SK-N-SH (cell line): ENCODE measurements around the gene TEKT5. TPM values are rescaled to one million over a fixed set of nuclear protein-coding genes. Genes with fewer than 3 reads are reported as not detected.
A peak's percentile ranks its signal among the peaks of the same experiment; 100 is the strongest.

Experiments used
- CTCF ChIA-PET: fragments of 300-600, 350-600 bp; formaldehyde crosslinking; extraction: SDS; loops from one replicate; lab custom pipeline; 2021; lab: Yijun Ruan, JAX
- POLR2A ChIA-PET: fragments of 350-600 bp; sonication (Branson Sonifier 250); formaldehyde crosslinking; extraction: SDS; loops from one replicate; lab custom pipeline; 2020; ENCODE audit warnings: antibody characterized with exemption, inconsistent platforms; lab: Yijun Ruan, JAX
- DNase-seq: peaks from one replicate; pipeline ENCODE4 v3.0.0; 2012
- H2AFZ ChIP-seq: fragments of 200-600 bp; sonication (generic); 2 replicates; pipeline ENCODE4 v1.8.1; 2016; ENCODE audit warnings: antibody characterized with exemption, mild to moderate bottlenecking, low read depth
- H3F3A ChIP-seq: fragments of 200-600 bp; sonication (generic); replicated peaks from 2 replicates; pipeline ENCODE3; 2016; ENCODE audit warnings: antibody characterized with exemption, mild to moderate bottlenecking; ENCODE audit not compliant: insufficient read depth
- H3K27ac ChIP-seq, 2 experiments: fragments of 200-500 bp in 1 of 2; fragments of 200-600 bp in 1 of 2; sonication (Bioruptor generic) in 1 of 2; sonication (generic), shearing (Covaris generic) in 1 of 2; 2 replicates each; pipeline versions ENCODE4 v1.5.1 to v1.6.1; 2014 to 2016; ENCODE audit warnings: low read depth in 2 of 2, inconsistent platforms in 1 of 2, low read length in 1 of 2, mild to moderate bottlenecking in 1 of 2, mixed read lengths in 1 of 2
- H3K27me3 ChIP-seq: fragments of 200-600 bp; sonication (generic), shearing (Covaris generic); 2 replicates; pipeline ENCODE4 v1.6.1; 2016; ENCODE audit warnings: mixed run types; ENCODE audit not compliant: insufficient read depth
- H3K36me3 ChIP-seq, 2 experiments: fragments of 200-500 bp in 1 of 2; fragments of 200-600 bp in 1 of 2; sonication (Bioruptor generic) in 1 of 2; sonication (generic) in 1 of 2; replicated peaks in 1 of 2; 2 replicates each; pipeline versions ENCODE3 to v1.5.1; 2014 to 2016; ENCODE audit warnings: low read length in 1 of 2, mild to moderate bottlenecking in 1 of 2; ENCODE audit not compliant: insufficient read depth in 2 of 2, control insufficient read depth in 1 of 2
- H3K4me1 ChIP-seq, 2 experiments: fragments of 200-500 bp in 1 of 2; fragments of 200-600 bp in 1 of 2; sonication (Bioruptor generic) in 1 of 2; sonication (generic), shearing (Covaris generic) in 1 of 2; 2 replicates each; pipeline versions ENCODE4 v1.5.1 to v1.6.1; 2014 to 2016; ENCODE audit warnings: low read depth in 1 of 2, low read length in 1 of 2, mixed run types in 1 of 2; ENCODE audit not compliant: insufficient read depth in 2 of 2, control insufficient read depth in 1 of 2
- H3K4me2 ChIP-seq: fragments of 200-600 bp; sonication (generic), shearing (Covaris generic); 2 replicates; pipeline ENCODE4 v1.6.1; 2017; ENCODE audit warnings: mixed run types
- H3K4me3 ChIP-seq, 2 experiments: fragments of 200-500 bp in 1 of 2; fragments of 200-600 bp in 1 of 2; sonication (Bioruptor generic) in 1 of 2; sonication (generic), shearing (Covaris generic) in 1 of 2; 2 replicates each; pipeline versions ENCODE4 v1.5.1 to v1.8.1; 2014 to 2016; ENCODE audit warnings: low read depth in 2 of 2, inconsistent platforms in 1 of 2, low read length in 1 of 2, mild to moderate bottlenecking in 1 of 2, mixed read lengths in 1 of 2, moderate library complexity in 1 of 2
- H3K79me2 ChIP-seq: fragments of 200-600 bp; sonication (generic); 2 replicates; pipeline ENCODE4 v1.8.1; 2017; ENCODE audit warnings: mild to moderate bottlenecking; ENCODE audit not compliant: insufficient read depth
- H3K9ac ChIP-seq: fragments of 200-600 bp; sonication (generic); 2 replicates; pipeline ENCODE4 v1.6.1; 2017; ENCODE audit warnings: mixed run types
- H3K9me2 ChIP-seq: fragments of 200-600 bp; sonication (generic); 2 replicates; pipeline ENCODE4 v1.6.1; 2017; ENCODE audit warnings: mixed run types
- H3K9me3 ChIP-seq: fragments of 200-600 bp; sonication (generic); 2 replicates; pipeline ENCODE4 v1.6.1; 2017; ENCODE audit warnings: mixed run types, mild to moderate bottlenecking, moderate library complexity
- H4K20me1 ChIP-seq: fragments of 200-600 bp; sonication (generic); 2 replicates; pipeline ENCODE4 v1.6.1; 2017; ENCODE audit warnings: mild to moderate bottlenecking, mixed run types; ENCODE audit not compliant: insufficient read depth
- CHD2 ChIP-seq: fragments of 150-350 bp; IDR thresholded peaks from 2 replicates; pipeline ENCODE4 v1.6.1; 2018; ENCODE audit warnings: low read length; ENCODE audit not compliant: partially characterized antibody
- CTCF ChIP-seq: fragments of 200-600 bp; sonication (generic); IDR thresholded peaks from 2 replicates; pipeline ENCODE4 v1.6.1; 2017; ENCODE audit warnings: antibody characterized with exemption, mild to moderate bottlenecking, moderate library complexity
- FOXM1 ChIP-seq: IDR thresholded peaks from 2 replicates; pipeline ENCODE4 v1.4.0; 2012; ENCODE audit warnings: low read depth, mild to moderate bottlenecking
- MEF2A ChIP-seq: IDR thresholded peaks from 2 replicates; pipeline ENCODE4 v1.4.0; 2012; ENCODE audit warnings: low read depth, borderline replicate concordance
- MXI1 ChIP-seq: IDR thresholded peaks from 2 replicates; pipeline ENCODE4 v1.6.1; 2012; ENCODE audit warnings: mild to moderate bottlenecking, low read depth, low read length, improper control_type of control experiment
- NFIC ChIP-seq: IDR thresholded peaks from 2 replicates; pipeline ENCODE4 v1.4.0; 2012; ENCODE audit warnings: borderline replicate concordance
- NRF1 ChIP-seq: IDR thresholded peaks from 2 replicates; pipeline ENCODE4 v1.6.1; 2012; ENCODE audit warnings: low read depth, mild to moderate bottlenecking, low read length
- POLR2AphosphoS5 ChIP-seq: IDR thresholded peaks from 2 replicates; pipeline ENCODE4 v1.6.1; 2012; ENCODE audit warnings: low read depth, low read length
- RCOR1 ChIP-seq: fragments of 150-350 bp; IDR thresholded peaks from 2 replicates; pipeline ENCODE4 v1.6.1; 2017; ENCODE audit warnings: antibody characterized with exemption, low read length
- TAF1 ChIP-seq: IDR thresholded peaks from 2 replicates; pipeline ENCODE4 v1.6.1; 2012; ENCODE audit warnings: low read depth, mild to moderate bottlenecking, low read length, moderate library complexity, borderline replicate concordance
- TCF12 ChIP-seq: IDR thresholded peaks from 2 replicates; pipeline ENCODE4 v1.4.0; 2012
- TEAD4 ChIP-seq: IDR thresholded peaks from 2 replicates; pipeline ENCODE4 v1.4.0; 2012; ENCODE audit warnings: mild to moderate bottlenecking, borderline replicate concordance; ENCODE audit not compliant: insufficient read depth
- ZBTB33 ChIP-seq: IDR thresholded peaks from 2 replicates; pipeline ENCODE4 v1.4.0; 2012; ENCODE audit warnings: low read depth, borderline replicate concordance
- WGBS: methylation state at CpG from one replicate; pipeline ENCODE4 v1.1.6; 2017; ENCODE audit warnings: low lambda C conversion rate; 5-methylcytosine and 5-hydroxymethylcytosine counted together
- polyA plus RNA-seq, 3 experiments: library from polyadenylated mRNA; depleted of rRNA; stranded (reverse); fragments of >200 nt; gene quantifications; 2 replicates each; pipeline ENCODE4 v1.2.3, GENCODE V29; 2012
- TF ChIP-seq, protein P1 (sequence below): IDR thresholded peaks from 2 replicates; pipeline ENCODE4; 2012
- TF ChIP-seq, protein P2 (sequence below): IDR thresholded peaks from 2 replicates; pipeline ENCODE4 v1.4.0; 2012; ENCODE audit warnings: low read depth, borderline replicate concordance

TEKT5 gene
- polyA plus RNA-seq, 1 of the 3 experiments (the other 2 are of a cell fraction), result not detected

- no peaks in the 10 kb centered on the region for H3K27me3 ChIP-seq
- H3F3A ChIP-seq, result peaks cover 7% of the 10 kb centered on the region
- no peaks in the 10 kb centered on the region for H3K9me2 ChIP-seq
- no peak overlapping the region for H3K4me2 ChIP-seq
- ChIA-PET CTCF (interaction anchor here (0.8 to 1.6 kb wide), 2 partner anchors 30 to 308 kb away, joined by 3 to 4 read pairs; partner anchors contain the start of gene EMP2), POLR2A (no interaction called here)
- H3K4me3 ChIP-seq, result no peak overlapping the region
- H3K79me2 ChIP-seq, result no peaks in the 10 kb centered on the region
- TF ChIP-seq ZBTB33 (no peak), NRF1 (no peak), MEF2A (no peak), CHD2 (no peak), CTCF (no peak), RCOR1 (no peak), TCF12 (no peak), POLR2AphosphoS5 (no peak)
- TF ChIP-seq, protein P1, sequence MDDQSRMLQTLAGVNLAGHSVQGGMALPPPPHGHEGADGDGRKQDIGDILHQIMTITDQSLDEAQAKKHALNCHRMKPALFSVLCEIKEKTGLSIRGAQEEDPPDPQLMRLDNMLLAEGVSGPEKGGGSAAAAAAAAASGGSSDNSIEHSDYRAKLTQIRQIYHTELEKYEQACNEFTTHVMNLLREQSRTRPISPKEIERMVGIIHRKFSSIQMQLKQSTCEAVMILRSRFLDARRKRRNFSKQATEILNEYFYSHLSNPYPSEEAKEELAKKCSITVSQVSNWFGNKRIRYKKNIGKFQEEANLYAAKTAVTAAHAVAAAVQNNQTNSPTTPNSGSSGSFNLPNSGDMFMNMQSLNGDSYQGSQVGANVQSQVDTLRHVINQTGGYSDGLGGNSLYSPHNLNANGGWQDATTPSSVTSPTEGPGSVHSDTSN, result no peak
- TF ChIP-seq, protein P2, sequence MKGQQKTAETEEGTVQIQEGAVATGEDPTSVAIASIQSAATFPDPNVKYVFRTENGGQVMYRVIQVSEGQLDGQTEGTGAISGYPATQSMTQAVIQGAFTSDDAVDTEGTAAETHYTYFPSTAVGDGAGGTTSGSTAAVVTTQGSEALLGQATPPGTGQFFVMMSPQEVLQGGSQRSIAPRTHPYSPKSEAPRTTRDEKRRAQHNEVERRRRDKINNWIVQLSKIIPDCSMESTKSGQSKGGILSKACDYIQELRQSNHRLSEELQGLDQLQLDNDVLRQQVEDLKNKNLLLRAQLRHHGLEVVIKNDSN, result no peak
- WGBS, result 79% methylated on average over 13 of the region's 13 CpGs
- no peaks in the 10 kb centered on the region for H4K20me1 ChIP-seq
- H3K36me3 ChIP-seq, result no peaks in the 10 kb centered on the region
- no peak for DNase-seq
- H3K27ac ChIP-seq, result no peak overlapping the region
- no peaks in the 10 kb centered on the region for H3K9me3 ChIP-seq
- H3K4me1 ChIP-seq, result peaks cover 0 to 5% of the 10 kb centered on the region in 2 experiments; a peak in 1 of 4 replicates
- no peak overlapping the region for H3K9ac ChIP-seq
- H2AFZ ChIP-seq, result no peak overlapping the region
Observed at GRCh38 chr16:10610499-10611184, 84.1 kb downstream of the TEKT5 start.

GRCh38 chr16:10609402-10609774, 85.3 kb downstream of the TEKT5 start:
- H4K20me1 ChIP-seq, result no peaks in the 10 kb centered on the region
- H3K9me2 ChIP-seq, result no peaks in the 10 kb centered on the region
- no peaks in the 10 kb centered on the region for H3K9me3 ChIP-seq
- H3F3A ChIP-seq, result peaks cover 7% of the 10 kb centered on the region
- H3K4me3 ChIP-seq, result no peak overlapping the region
- no peak overlapping the region for H3K27ac ChIP-seq
- no peak for DNase-seq
- no peak overlapping the region for H3K4me2 ChIP-seq
- H3K9ac ChIP-seq, result no peak overlapping the region
- 0 out of 2 replicates have a peak overlapping the region, but pooled peaks have one; percentile 51 for H2AFZ ChIP-seq
- H3K4me1 ChIP-seq, result peaks cover 0 to 5% of the 10 kb centered on the region in 2 experiments; a peak in 1 of 4 replicates
- no peaks in the 10 kb centered on the region for H3K27me3 ChIP-seq
- no peaks in the 10 kb centered on the region for H3K36me3 ChIP-seq
- CTCF ChIA-PET, result interaction anchor here (0.5 to 1.3 kb wide), 2 partner anchors 9 to 84 kb away, joined by 3 to 5 read pairs; no protein-coding TSS in a partner anchor
- POLR2A ChIA-PET, result no interaction called here
- 59% methylated on average over 5 of the region's 7 CpGs for WGBS
- no peaks in the 10 kb centered on the region for H3K79me2 ChIP-seq
- TF ChIP-seq FOXM1 (no peak), TAF1 (no peak), ZBTB33 (no peak), TEAD4 (no peak), NFIC (no peak), MXI1 (no peak)
